Ovary (tissue), 3 donors: ENCODE measurements around the gene SND1.

Experiments used
- POLR2A ChIP-seq: fragments of 450-650 bp; IDR thresholded peaks from one replicate; pipeline ENCODE4 v1.6.1; 2017; ENCODE audit warnings: antibody characterized with exemption, mild to moderate bottlenecking, moderate library complexity
- TF ChIP-seq, protein P1 (sequence below), 3 donors: fragments of 450-650 bp in 2 of 3; fragments of 200-600 bp in 1 of 3; IDR thresholded peaks; one replicate each; pipeline versions ENCODE4 v1.5.1 to v1.8.0; 2016 to 2022; ENCODE audit warnings: antibody characterized with exemption in 3 of 3, mild to moderate bottlenecking in 1 of 3
- donor health status: DM: no; HTN: no; CAD: no.

DNA sequence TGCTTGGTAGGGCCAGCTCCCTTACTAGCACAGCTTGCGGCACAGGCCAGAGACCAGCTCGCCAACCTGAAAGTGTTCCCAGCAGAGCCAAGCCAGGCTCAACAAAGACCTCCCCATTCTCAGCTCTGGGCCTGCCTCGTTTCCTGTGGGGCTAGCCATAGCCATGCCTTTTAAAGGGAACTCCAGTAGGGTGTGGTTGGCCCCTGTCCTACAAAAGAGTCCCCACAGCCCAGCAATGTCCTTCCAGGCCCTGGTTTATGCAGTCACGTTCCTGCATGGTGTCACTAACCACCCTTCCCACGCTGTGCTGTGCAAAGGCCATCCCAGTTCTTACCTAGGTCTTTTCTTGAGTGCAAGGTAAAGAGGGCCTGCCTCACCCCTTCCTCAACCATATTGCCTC lies 467.0 kb downstream of the SND1 start:
- TF ChIP-seq, protein P1, sequence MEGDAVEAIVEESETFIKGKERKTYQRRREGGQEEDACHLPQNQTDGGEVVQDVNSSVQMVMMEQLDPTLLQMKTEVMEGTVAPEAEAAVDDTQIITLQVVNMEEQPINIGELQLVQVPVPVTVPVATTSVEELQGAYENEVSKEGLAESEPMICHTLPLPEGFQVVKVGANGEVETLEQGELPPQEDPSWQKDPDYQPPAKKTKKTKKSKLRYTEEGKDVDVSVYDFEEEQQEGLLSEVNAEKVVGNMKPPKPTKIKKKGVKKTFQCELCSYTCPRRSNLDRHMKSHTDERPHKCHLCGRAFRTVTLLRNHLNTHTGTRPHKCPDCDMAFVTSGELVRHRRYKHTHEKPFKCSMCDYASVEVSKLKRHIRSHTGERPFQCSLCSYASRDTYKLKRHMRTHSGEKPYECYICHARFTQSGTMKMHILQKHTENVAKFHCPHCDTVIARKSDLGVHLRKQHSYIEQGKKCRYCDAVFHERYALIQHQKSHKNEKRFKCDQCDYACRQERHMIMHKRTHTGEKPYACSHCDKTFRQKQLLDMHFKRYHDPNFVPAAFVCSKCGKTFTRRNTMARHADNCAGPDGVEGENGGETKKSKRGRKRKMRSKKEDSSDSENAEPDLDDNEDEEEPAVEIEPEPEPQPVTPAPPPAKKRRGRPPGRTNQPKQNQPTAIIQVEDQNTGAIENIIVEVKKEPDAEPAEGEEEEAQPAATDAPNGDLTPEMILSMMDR (IDR thresholded peaks at IDR 0.05): no peak
- no peak for TF ChIP-seq POLR2A
